SHP77 treated with DMSO at 0.1 percent for 48 hours (cell line): ENCODE measurements around the gene ELFN2.

Experiments
- DNase-seq: peaks from one replicate; lab custom pipeline; 2025; lab: John Stamatoyannopoulos, UW

Gene ELFN2

GRCh38 chr22:37427711-37428635 lies 694 bp upstream of the ELFN2 start:
- no peak for DNase-seq

- DNase-seq: no peak
Observed at GRCh38 chr22:37426706-37427134, 559 bp downstream of the ELFN2 start.

- DNase-seq: no peak
Observed at GRCh38 chr22:37425800-37426705, 1.2 kb downstream of the ELFN2 start.

- no peak for DNase-seq
Observed at GRCh38 chr22:37425369-37425768, 1.9 kb downstream of the ELFN2 start.

- DNase-seq: no peak
Observed at GRCh38 chr22:37423283-37423682, 4.0 kb downstream of the ELFN2 start.

- DNase-seq: no peak
Observed at GRCh38 chr22:37421468-37421877, 5.8 kb downstream of the ELFN2 start.

- DNase-seq: no peak
Observed at GRCh38 chr22:37420686-37421467, 6.4 kb downstream of the ELFN2 start.

- no peak for DNase-seq
Observed at GRCh38 chr22:37419969-37420685, 7.2 kb downstream of the ELFN2 start.

- DNase-seq: no peak
Observed at GRCh38 chr22:37419370-37419968, 7.8 kb downstream of the ELFN2 start.

- no peak for DNase-seq
Observed at GRCh38 chr22:37418627-37419369, 8.5 kb downstream of the ELFN2 start.

GRCh38 chr22:37417677-37418348 lies 9.5 kb downstream of the ELFN2 start:
- DNase-seq: no peak

GRCh38 chr22:37417264-37417663 lies 10.0 kb downstream of the ELFN2 start:
- DNase-seq: no peak

- DNase-seq: no peak
Observed at GRCh38 chr22:37416827-37417226, 10.5 kb downstream of the ELFN2 start.

- DNase-seq: no peak
Observed at GRCh38 chr22:37416389-37416788, 10.9 kb downstream of the ELFN2 start.

GRCh38 chr22:37415210-37415609 lies 12.1 kb downstream of the ELFN2 start:
- DNase-seq: no peak

- no peak for DNase-seq
Observed at GRCh38 chr22:37414288-37414687, 13.0 kb downstream of the ELFN2 start.

- DNase-seq: no peak
Observed at GRCh38 chr22:37413546-37413945, 13.7 kb downstream of the ELFN2 start.

- no peak for DNase-seq
Observed at GRCh38 chr22:37412495-37413250, 14.6 kb downstream of the ELFN2 start.

GRCh38 chr22:37411655-37412054 lies 15.6 kb downstream of the ELFN2 start:
- DNase-seq: no peak
